Esophagus squamous epithelium (tissue), 5 donors: Measurements from ENCODE around the gene PTPRT. TPM values are rescaled to one million over a fixed set of nuclear protein-coding genes. Genes with fewer than 3 reads are reported as not detected.

Experiments used
- DNase-seq: peaks from one replicate; lab custom pipeline; 2025; lab: John Stamatoyannopoulos, UW
- H3K27ac ChIP-seq, 4 donors: fragments of 200-600 bp; sonication (generic); one replicate each; pipeline ENCODE4 v1.5.1; 2016 to 2019; ENCODE audit warnings: mild to moderate bottlenecking in 1 of 4
- H3K27me3 ChIP-seq, 4 donors: fragments of 200-600 bp; sonication (generic); 1 replicate in 3 of 4; 2 replicates in 1 of 4; pipeline versions ENCODE4 v1.5.1 to v1.6.0; 2017 to 2021; ENCODE audit warnings: antibody characterized with exemption in 1 of 4
- H3K36me3 ChIP-seq, 3 donors: fragments of 200-600 bp; sonication (generic); one replicate each; pipeline ENCODE4 v1.5.1; 2016 to 2019
- H3K4me1 ChIP-seq, 3 donors: fragments of 200-600 bp; sonication (generic); one replicate each; pipeline ENCODE4 v1.5.1; 2017 to 2019
- H3K4me3 ChIP-seq, 4 donors: fragments of 200-600 bp; sonication (generic); 1 replicate in 3 of 4; 2 replicates in 1 of 4; pipeline ENCODE4 v1.5.1; 2016 to 2019; ENCODE audit warnings: mild to moderate bottlenecking in 2 of 4, moderate library complexity in 1 of 4
- H3K9me3 ChIP-seq, 3 donors: fragments of 200-600 bp; sonication (generic); one replicate each; pipeline ENCODE4 v1.5.1; 2016 to 2019
- POLR2A ChIP-seq, 4 donors: fragments of 450-650 bp; IDR thresholded peaks; one replicate each; pipeline ENCODE4 v1.6.1; 2017; ENCODE audit warnings: antibody characterized with exemption in 4 of 4, mild to moderate bottlenecking in 4 of 4, moderate library complexity in 3 of 4
- WGBS, 2 donors: methylation state at CpG; one replicate each; pipeline ENCODE4 v1.1.5; 2018; 5-methylcytosine and 5-hydroxymethylcytosine counted together
- intact Hi-C: fragments of 100-400 bp; cut with DNase I; formaldehyde crosslinking; loops from one replicate; pipeline ENCODE4 v1.15.0; 2022
- total RNA-seq, 4 donors: library from RNA; depleted of rRNA; stranded (reverse); fragments of >200 nt; gene quantifications; one replicate each; pipeline ENCODE4 v1.1.0, GENCODE V29; 2016
- TF ChIP-seq, protein P1 (sequence below), 6 experiments: fragments of 450-650 bp in 4 of 6; fragments of 200-600 bp in 2 of 6; sonication (generic) in 2 of 6; IDR thresholded peaks; one replicate each; pipeline ENCODE4 v1.5.1; 2016 to 2019; ENCODE audit warnings: antibody characterized with exemption in 6 of 6, mild to moderate bottlenecking in 4 of 6, moderate library complexity in 4 of 6
- donor health status: DM: yes; HTN: yes; CAD: no.

Gene PTPRT
- total RNA-seq, 4 donors from 2014 or later, result under 0.01 to 0.06 TPM; not detected in 2

- Histone ChIP-seq H3K9me3 (no peaks in the 10 kb centered on the region), H3K36me3 (no peaks in the 10 kb centered on the region), H3K27me3 (no peaks in the 10 kb centered on the region), H3K4me3 (no peak overlapping the region), H3K4me1 (no peaks in the 10 kb centered on the region), H3K27ac (no peak overlapping the region)
- DNase-seq, result no peak
- intact Hi-C loops, result no loop called here
- TF ChIP-seq POLR2A (IDR thresholded peaks at IDR 0.05), result no peak
- TF ChIP-seq, protein P1, sequence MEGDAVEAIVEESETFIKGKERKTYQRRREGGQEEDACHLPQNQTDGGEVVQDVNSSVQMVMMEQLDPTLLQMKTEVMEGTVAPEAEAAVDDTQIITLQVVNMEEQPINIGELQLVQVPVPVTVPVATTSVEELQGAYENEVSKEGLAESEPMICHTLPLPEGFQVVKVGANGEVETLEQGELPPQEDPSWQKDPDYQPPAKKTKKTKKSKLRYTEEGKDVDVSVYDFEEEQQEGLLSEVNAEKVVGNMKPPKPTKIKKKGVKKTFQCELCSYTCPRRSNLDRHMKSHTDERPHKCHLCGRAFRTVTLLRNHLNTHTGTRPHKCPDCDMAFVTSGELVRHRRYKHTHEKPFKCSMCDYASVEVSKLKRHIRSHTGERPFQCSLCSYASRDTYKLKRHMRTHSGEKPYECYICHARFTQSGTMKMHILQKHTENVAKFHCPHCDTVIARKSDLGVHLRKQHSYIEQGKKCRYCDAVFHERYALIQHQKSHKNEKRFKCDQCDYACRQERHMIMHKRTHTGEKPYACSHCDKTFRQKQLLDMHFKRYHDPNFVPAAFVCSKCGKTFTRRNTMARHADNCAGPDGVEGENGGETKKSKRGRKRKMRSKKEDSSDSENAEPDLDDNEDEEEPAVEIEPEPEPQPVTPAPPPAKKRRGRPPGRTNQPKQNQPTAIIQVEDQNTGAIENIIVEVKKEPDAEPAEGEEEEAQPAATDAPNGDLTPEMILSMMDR (IDR thresholded peaks at IDR 0.05), result no peak
- 0% methylated on average over 1 of the region's 3 CpGs for WGBS, 2 donors
These were observed 165.9 kb downstream of the PTPRT start for GRCh38 chr20:43023836-43024235.

DNA sequence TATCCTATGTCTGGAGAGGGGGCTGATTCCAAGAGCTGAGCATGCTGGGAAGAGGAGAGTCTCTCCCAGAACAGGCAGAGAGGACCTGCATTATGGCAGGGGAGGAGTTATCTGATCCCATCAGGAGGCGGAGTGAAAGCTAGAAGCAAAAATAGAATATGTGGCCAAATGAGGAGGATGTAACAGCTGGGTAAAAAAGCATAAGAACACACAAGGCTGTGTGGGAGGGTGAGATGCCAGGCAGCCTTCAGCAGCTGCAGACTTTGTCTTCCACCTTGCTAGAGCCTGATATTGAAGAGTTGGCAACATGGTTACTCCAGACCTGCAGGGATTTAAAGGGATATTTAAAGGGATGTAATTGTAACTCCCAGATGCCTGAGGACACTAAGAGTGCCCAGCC, 167.1 kb downstream of the PTPRT start:
- TF ChIP-seq, protein P1 (IDR thresholded peaks at IDR 0.05), result no peak
- no peak for TF ChIP-seq POLR2A (IDR thresholded peaks at IDR 0.05)
- intact Hi-C loops, result no loop called here
- no peaks in the 10 kb centered on the region for H3K4me1 ChIP-seq
- 63 to 79% methylated on average over 1 of the region's 1 CpG for WGBS, 2 donors
- H3K36me3 ChIP-seq, result no peaks in the 10 kb centered on the region
- H3K4me3 ChIP-seq, result no peak overlapping the region
- no peak for DNase-seq
- no peaks in the 10 kb centered on the region for H3K9me3 ChIP-seq
- H3K27ac ChIP-seq, result no peak overlapping the region
- peaks cover 0 to 4% (median 0%) of the 10 kb centered on the region in 4 donors for H3K27me3 ChIP-seq

- no peak for DNase-seq
- Histone ChIP-seq H3K9me3 (no peaks in the 10 kb centered on the region), H3K4me1 (no peaks in the 10 kb centered on the region), H3K27ac (no peak overlapping the region), H3K36me3 (no peaks in the 10 kb centered on the region), H3K4me3 (no peak overlapping the region), H3K27me3 (peaks cover 0 to 9% (median 0%) of the 10 kb centered on the region in 4 donors)
- WGBS, 2 donors, result 70 to 85% methylated on average over 2 of the region's 2 CpGs
- intact Hi-C loops, result no loop called here
- TF ChIP-seq, protein P1 (IDR thresholded peaks at IDR 0.05), result no peak
These were observed 167.6 kb downstream of the PTPRT start for GRCh38 chr20:43022081-43022480.

- no peaks in the 10 kb centered on the region for H3K4me1 ChIP-seq
- WGBS, 2 donors, result 37 to 45% methylated on average over 9 to 13 of the region's 13 CpGs
- DNase-seq, result no peak
These were observed 172.3 kb downstream of the PTPRT start for GRCh38 chr20:43017241-43018030.

DNA sequence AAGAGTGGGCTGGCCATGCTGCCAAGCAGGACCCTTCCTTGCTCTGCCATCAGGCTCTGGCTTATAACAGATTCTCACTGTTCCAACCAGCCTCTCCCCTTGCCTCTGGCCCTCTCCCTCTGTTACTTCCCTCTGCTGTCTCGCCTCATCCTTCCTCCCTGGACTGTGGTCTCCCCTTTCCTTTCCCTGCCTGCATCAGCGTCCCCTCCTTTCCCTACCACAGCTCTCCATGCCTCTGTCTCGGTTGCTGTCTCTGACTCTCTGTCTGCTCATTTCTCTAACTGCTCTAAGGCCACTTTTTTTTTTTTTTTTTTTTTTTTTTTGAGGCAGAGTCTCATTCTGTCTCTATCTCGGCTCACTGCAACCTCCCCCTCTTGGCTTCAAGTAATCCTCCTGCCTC, 173.4 kb downstream of the PTPRT start:
- no peaks in the 10 kb centered on the region for H3K36me3 ChIP-seq
- no peak overlapping the region for H3K27ac ChIP-seq
- no peaks in the 10 kb centered on the region for H3K9me3 ChIP-seq
- H3K4me3 ChIP-seq, result no peak overlapping the region
- intact Hi-C loops, result no loop called here
- TF ChIP-seq POLR2A (IDR thresholded peaks at IDR 0.05), result no peak
- TF ChIP-seq, protein P1 (IDR thresholded peaks at IDR 0.05), result no peak
- no peaks in the 10 kb centered on the region for H3K4me1 ChIP-seq
- peaks cover 0 to 9% (median 0%) of the 10 kb centered on the region in 4 donors for H3K27me3 ChIP-seq
- WGBS, 2 donors, result 44 to 51% methylated on average over 4 of the region's 4 CpGs
- DNase-seq, result no peak

More at GRCh38 chr20:43017241-43018030, 172.3 kb downstream of the PTPRT start:
- TF ChIP-seq, protein P1 (IDR thresholded peaks at IDR 0.05), result no peak
- TF ChIP-seq POLR2A (IDR thresholded peaks at IDR 0.05), result no peak
- H3K9me3 ChIP-seq, result no peaks in the 10 kb centered on the region
- peaks cover 0 to 9% (median 0%) of the 10 kb centered on the region in 4 donors for H3K27me3 ChIP-seq
- no peaks in the 10 kb centered on the region for H3K36me3 ChIP-seq
- no peak overlapping the region for H3K4me3 ChIP-seq
- intact Hi-C loops, result no loop called here
- no peak overlapping the region for H3K27ac ChIP-seq
